Right lobe of liver (tissue), 6 donors: ENCODE measurements around the gene MYO1F. TPM values are rescaled to one million over a fixed set of nuclear protein-coding genes. Genes with fewer than 3 reads are reported as not detected.

ENCODE experiments used
- ATAC-seq, 4 donors: fragments of 200-7000 bp; cut with Tn5 transposase; one replicate each; pipeline ENCODE4 v1.9.1; 2020; ENCODE audit warnings: mild to moderate bottlenecking in 4 of 4, moderate library complexity in 4 of 4
- DNase-seq, 3 donors: peaks; one replicate each; pipeline ENCODE4 v3.0.0-alpha.2; 2020
- H3K27ac ChIP-seq, 3 donors: fragments of 200-600 bp; one replicate each; pipeline ENCODE4 v1.8.0; 2022
- H3K27me3 ChIP-seq, 2 donors: fragments of 200-600 bp; one replicate each; pipeline ENCODE4 v1.8.0; 2022
- H3K36me3 ChIP-seq, 4 donors: fragments of 200-600 bp; sonication (generic) in 1 of 4; one replicate each; pipeline versions ENCODE4 v1.5.1 to v1.8.0; 2017 to 2022; ENCODE audit warnings: control low read depth in 1 of 4
- H3K4me1 ChIP-seq, 4 donors: fragments of 200-600 bp; sonication (generic) in 1 of 4; one replicate each; pipeline versions ENCODE4 v1.5.1 to v1.8.0; 2017 to 2022; ENCODE audit warnings: control low read depth in 1 of 4
- H3K4me3 ChIP-seq, 3 donors: fragments of 200-600 bp; one replicate each; pipeline ENCODE4 v1.8.0; 2022
- H3K9me3 ChIP-seq, 4 donors: fragments of 200-600 bp; sonication (generic) in 1 of 4; one replicate each; pipeline versions ENCODE4 v1.5.1 to v1.8.0; 2017 to 2022; ENCODE audit warnings: control low read depth in 1 of 4
- POLR2A ChIP-seq: fragments of 450-650 bp; IDR thresholded peaks from one replicate; pipeline ENCODE4 v1.6.1; 2017; ENCODE audit warnings: antibody characterized with exemption, mild to moderate bottlenecking
- WGBS: methylation state at CpG from one replicate; pipeline ENCODE4 v1.1.6; 2018; ENCODE audit warnings: low coverage, low lambda C conversion rate; ENCODE audit not compliant: insufficient coverage; ENCODE audit errors: missing lambda C conversion rate; 5-methylcytosine and 5-hydroxymethylcytosine counted together
- intact Hi-C, 2 donors: fragments of 100-400 bp; cut with DNase I; formaldehyde crosslinking; loops; one replicate each; pipeline versions ENCODE4 v1.11.2 to v1.14.1; 2022
- total RNA-seq, 6 experiments: library from RNA; depleted of rRNA in 2 of 6; stranded (reverse); fragments of >200 nt in 2 of 6; fragmentation: NEBNext Ultra II Directional in 3 of 6; extraction: Animal tissue kit (Norgen Biotek cat#: 25700) in 3 of 6; gene quantifications; one replicate each; pipeline versions ENCODE4 v1.1.0 to v1.2.4, GENCODE V29; 2016 to 2023
- TF ChIP-seq, protein P1 (sequence below), 4 donors: fragments of 200-600 bp in 3 of 4; fragments of 450-650 bp in 1 of 4; IDR thresholded peaks; one replicate each; pipeline versions ENCODE4 v1.5.1 to v1.8.0; 2016 to 2022; ENCODE audit warnings: antibody characterized with exemption in 4 of 4, mild to moderate bottlenecking in 2 of 4
- donor health status: DM: no; HTN: yes; CAD: no.
- donor health status: DM: no; HTN: no; CAD: no.
- donor health status: DM: no; HTN: no; CAD: no.
- donor health status: DM: no; HTN: yes; CAD: no.
- donor health status: DM: no; HTN: yes; CAD: no.

The MYO1F gene
- total RNA-seq, 6 experiments from 2014 or later: 7.9 to 21.5 (median 10.2) TPM

DNA sequence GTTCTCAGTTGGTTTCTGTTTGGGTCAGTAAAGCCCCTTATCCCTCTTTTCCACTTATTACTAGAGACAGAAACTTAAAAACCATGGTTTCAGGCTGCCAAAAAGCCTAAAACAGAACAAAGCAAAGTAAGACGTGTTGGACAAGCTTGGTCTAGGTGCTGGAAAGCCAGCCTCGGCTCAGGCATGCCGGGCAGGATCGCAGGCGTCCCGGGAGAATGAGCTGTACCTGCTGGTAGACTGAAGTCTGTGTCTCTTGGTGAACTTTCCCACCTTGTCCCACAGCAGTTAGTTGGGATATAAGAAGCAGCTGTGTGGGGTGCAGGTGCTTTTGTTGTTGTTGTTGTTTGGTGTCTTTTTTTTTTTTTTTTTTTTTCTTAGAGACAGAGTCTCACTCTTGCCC, 95.6 kb downstream of the MYO1F start:
- Histone ChIP-seq H3K36me3 (peaks cover 6 to 76% (median 38%) of the 10 kb centered on the region in 4 donors), H3K9me3 (no peaks in the 10 kb centered on the region), H3K4me3 (no peak overlapping the region), H3K4me1 (no peaks in the 10 kb centered on the region), H3K27me3 (no peaks in the 10 kb centered on the region), H3K27ac (no peak overlapping the region)
- no peak for ATAC-seq
- intact Hi-C loops: no loop called here
- TF ChIP-seq POLR2A: no peak
- TF ChIP-seq, protein P1, sequence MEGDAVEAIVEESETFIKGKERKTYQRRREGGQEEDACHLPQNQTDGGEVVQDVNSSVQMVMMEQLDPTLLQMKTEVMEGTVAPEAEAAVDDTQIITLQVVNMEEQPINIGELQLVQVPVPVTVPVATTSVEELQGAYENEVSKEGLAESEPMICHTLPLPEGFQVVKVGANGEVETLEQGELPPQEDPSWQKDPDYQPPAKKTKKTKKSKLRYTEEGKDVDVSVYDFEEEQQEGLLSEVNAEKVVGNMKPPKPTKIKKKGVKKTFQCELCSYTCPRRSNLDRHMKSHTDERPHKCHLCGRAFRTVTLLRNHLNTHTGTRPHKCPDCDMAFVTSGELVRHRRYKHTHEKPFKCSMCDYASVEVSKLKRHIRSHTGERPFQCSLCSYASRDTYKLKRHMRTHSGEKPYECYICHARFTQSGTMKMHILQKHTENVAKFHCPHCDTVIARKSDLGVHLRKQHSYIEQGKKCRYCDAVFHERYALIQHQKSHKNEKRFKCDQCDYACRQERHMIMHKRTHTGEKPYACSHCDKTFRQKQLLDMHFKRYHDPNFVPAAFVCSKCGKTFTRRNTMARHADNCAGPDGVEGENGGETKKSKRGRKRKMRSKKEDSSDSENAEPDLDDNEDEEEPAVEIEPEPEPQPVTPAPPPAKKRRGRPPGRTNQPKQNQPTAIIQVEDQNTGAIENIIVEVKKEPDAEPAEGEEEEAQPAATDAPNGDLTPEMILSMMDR (IDR thresholded peaks at IDR 0.05): no peak
- WGBS: 71% methylated on average over 4 of the region's 6 CpGs
- DNase-seq: no peak

DNA sequence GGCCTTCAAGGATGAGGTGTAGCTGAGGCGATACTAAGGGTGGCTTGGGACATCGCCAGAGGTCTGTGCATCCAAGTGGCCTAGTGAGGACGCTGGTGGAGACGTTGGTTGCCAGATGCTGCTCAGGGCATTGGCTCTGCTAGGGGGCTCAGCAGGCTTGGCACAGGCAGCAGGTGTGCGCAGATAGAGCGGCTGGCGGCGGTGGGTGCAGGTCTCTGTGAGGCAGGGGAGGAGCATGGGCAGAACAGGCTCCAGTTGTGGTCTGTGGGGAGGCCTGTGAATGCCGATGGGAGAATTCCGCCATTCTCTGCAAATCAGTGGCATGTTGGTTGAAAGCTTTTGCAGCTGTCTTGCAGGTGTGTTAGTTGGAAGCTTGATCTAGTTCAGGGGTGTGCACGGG, 96.0 kb downstream of the MYO1F start:
- Histone ChIP-seq H3K9me3 (no peaks in the 10 kb centered on the region), H3K4me3 (no peak overlapping the region), H3K27me3 (no peaks in the 10 kb centered on the region), H3K27ac (no peak overlapping the region), H3K36me3 (peaks cover 4 to 76% (median 36%) of the 10 kb centered on the region in 4 donors), H3K4me1 (no peaks in the 10 kb centered on the region)
- 71% methylated on average over 4 of the region's 11 CpGs for WGBS
- intact Hi-C loops: no loop called here
- TF ChIP-seq, protein P1 (IDR thresholded peaks at IDR 0.05): no peak
- TF ChIP-seq POLR2A: no peak
- no peak for DNase-seq
- no peak for ATAC-seq

DNA sequence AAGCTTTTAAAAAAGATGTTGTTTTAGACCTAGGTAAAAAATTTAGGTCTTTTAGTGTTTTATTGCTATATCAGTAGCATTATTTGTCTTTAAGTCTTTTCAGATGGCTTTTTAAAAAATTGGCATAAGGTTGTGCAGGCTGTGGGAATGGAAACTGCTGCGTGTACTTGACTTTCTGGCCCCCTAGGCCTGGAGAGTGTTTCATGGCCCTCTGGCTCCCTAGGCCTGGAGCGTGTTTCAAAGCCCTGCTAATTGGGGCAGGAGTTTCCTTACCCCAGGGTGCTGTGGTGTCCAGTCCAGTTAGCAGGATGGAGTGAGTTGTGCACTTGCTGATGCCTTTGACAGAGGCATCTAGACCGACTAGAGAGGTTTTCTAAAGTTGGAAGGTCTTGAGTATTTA, 98.6 kb downstream of the MYO1F start:
- DNase-seq (no peak), ATAC-seq (no peak)
- H3K36me3 ChIP-seq: peaks cover 0 to 80% (median 33%) of the 10 kb centered on the region in 4 donors
- H3K27ac ChIP-seq: no peak overlapping the region
- WGBS: 53% methylated on average over 3 of the region's 3 CpGs
- TF ChIP-seq, protein P1 (IDR thresholded peaks at IDR 0.05): no peak
- no peak for TF ChIP-seq POLR2A
- no peaks in the 10 kb centered on the region for H3K4me1 ChIP-seq
- H3K27me3 ChIP-seq: no peaks in the 10 kb centered on the region
- intact Hi-C loops: no loop called here
- H3K9me3 ChIP-seq: no peaks in the 10 kb centered on the region
- no peak overlapping the region for H3K4me3 ChIP-seq

DNA sequence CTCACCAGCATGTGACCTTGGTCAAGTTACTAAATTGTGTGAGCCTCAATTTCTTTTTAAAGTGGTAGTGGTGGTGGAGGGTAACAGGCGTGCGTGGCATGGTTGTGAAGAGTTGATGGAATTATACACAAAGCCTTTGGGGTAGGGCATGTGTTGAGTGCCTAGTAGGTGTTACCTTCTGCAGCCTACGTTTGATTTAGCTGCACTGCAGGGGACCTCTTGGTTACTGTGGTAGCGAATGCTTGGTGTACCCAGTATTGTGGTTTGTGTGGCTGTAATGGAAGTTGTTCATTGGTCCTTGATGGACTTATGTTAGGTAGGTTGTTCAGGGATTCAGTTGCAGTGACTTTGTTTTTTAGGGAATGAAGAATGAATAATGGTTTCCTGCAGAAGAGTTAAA, 99.4 kb downstream of the MYO1F start:
- H3K36me3 ChIP-seq: peaks cover 0 to 80% (median 35%) of the 10 kb centered on the region in 4 donors
- H3K27me3 ChIP-seq: no peaks in the 10 kb centered on the region
- H3K4me3 ChIP-seq: no peak overlapping the region
- H3K9me3 ChIP-seq: no peaks in the 10 kb centered on the region
- H3K4me1 ChIP-seq: no peaks in the 10 kb centered on the region
- intact Hi-C loops: no loop called here
- 79% methylated on average over 4 of the region's 4 CpGs for WGBS
- H3K27ac ChIP-seq: no peak overlapping the region
- ATAC-seq (no peak), DNase-seq (no peak)
- TF ChIP-seq POLR2A: no peak
- TF ChIP-seq, protein P1 (IDR thresholded peaks at IDR 0.05): no peak

DNA sequence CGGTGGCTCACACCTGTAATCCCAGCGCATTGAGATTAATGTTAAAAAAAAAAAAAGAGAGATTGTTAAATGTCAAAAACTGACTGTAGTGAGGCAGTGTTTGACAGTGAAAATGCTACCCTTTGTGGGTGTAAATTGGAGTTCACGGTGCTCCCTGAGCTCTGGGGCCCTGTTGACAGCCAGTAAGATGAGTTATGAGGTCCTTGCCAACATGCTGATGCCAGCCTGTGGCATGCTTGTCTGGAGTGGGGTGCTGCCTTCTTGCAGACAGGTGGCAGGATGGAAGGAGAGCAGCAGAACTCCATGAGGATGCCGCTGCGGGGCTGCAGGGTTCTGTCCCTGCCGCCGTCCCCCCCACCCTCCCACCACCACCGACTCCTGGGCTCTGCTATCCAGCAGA, 100.7 kb downstream of the MYO1F start:
- no peaks in the 10 kb centered on the region for H3K9me3 ChIP-seq
- no peak overlapping the region for H3K27ac ChIP-seq
- DNase-seq: no peak
- intact Hi-C loops: no loop called here
- H3K4me3 ChIP-seq: no peak overlapping the region
- 94% methylated on average over 2 of the region's 8 CpGs for WGBS
- H3K27me3 ChIP-seq: no peaks in the 10 kb centered on the region
- no peak for ATAC-seq
- peaks cover 0 to 88% (median 42%) of the 10 kb centered on the region in 4 donors for H3K36me3 ChIP-seq
- H3K4me1 ChIP-seq: no peaks in the 10 kb centered on the region
- no peak for TF ChIP-seq POLR2A
- TF ChIP-seq, protein P1 (IDR thresholded peaks at IDR 0.05): no peak
